Measurements from ENCODE around the gene PIGL. TPM values are rescaled to one million over a fixed set of nuclear protein-coding genes. Genes with fewer than 3 reads are reported as not detected.

The PIGL gene
- total RNA-seq, 2 donors from 2014 or later = 22.5 to 74.0 TPM

- Histone ChIP-seq H3K9me3 (no peaks in the 10 kb centered on the region), H3K4me3 (no peak overlapping the region), H3K27ac (no peak overlapping the region), H3K4me1 (replicated peaks) (no peaks in the 10 kb centered on the region), H3K36me3 (no peaks in the 10 kb centered on the region), H3K27me3 (replicated peaks; ENCODE audit: insufficient read depth) (no peaks in the 10 kb centered on the region)
- intact Hi-C loops (cut with DNase I) = loop anchor here (5.0 kb wide), 1 partner anchor 160 kb away; no protein-coding TSS in a partner anchor
- DNase-seq (ENCODE audit: low spot score) = no peak
- no peak for TF ChIP-seq POLR2AphosphoS5 (IDR thresholded peaks at IDR 0.05)
- WGBS = 85% methylated on average over 8 of the region's 8 CpGs
These were observed 144.9 kb downstream of the PIGL start for GRCh38 chr17:16361874-16362273.

- no peak overlapping the region for H3K4me3 ChIP-seq
- H3K27me3 ChIP-seq (replicated peaks; ENCODE audit: insufficient read depth) = no peaks in the 10 kb centered on the region
- H3K4me1 ChIP-seq (replicated peaks) = no peaks in the 10 kb centered on the region
- peak; percentile 70 for DNase-seq (ENCODE audit: low spot score)
- intact Hi-C loops (cut with DNase I) = loop anchor here (5.0 kb wide), 1 partner anchor 158 kb away; no protein-coding TSS in a partner anchor
- no peaks in the 10 kb centered on the region for H3K9me3 ChIP-seq
- TF ChIP-seq POLR2A (IDR thresholded peaks at IDR 0.05) (no peak), CTCF (IDR thresholded peaks at IDR 0.05) (peak; percentile 77 to 86 (median 82)), POLR2AphosphoS5 (IDR thresholded peaks at IDR 0.05) (peak; percentile 38)
- H3K36me3 ChIP-seq = no peaks in the 10 kb centered on the region
- peak overlapping the region in 1 of 2 donors; percentile 26 for H3K27ac ChIP-seq
- 8% methylated on average over 6 of the region's 6 CpGs for WGBS
These were observed 146.9 kb downstream of the PIGL start for GRCh38 chr17:16363749-16364536.

- H3K27ac ChIP-seq = peak overlapping the region in 1 of 2 donors; percentile 26
- H3K36me3 ChIP-seq = no peaks in the 10 kb centered on the region
- no peak for TF ChIP-seq POLR2AphosphoS5 (IDR thresholded peaks at IDR 0.05)
- TF ChIP-seq POLR2A (IDR thresholded peaks at IDR 0.05) = no peak
- no peak for TF ChIP-seq CTCF (IDR thresholded peaks at IDR 0.05)
- no peak for DNase-seq (ENCODE audit: low spot score)
- no peak overlapping the region for H3K4me3 ChIP-seq
- H3K27me3 ChIP-seq (replicated peaks; ENCODE audit: insufficient read depth) = no peaks in the 10 kb centered on the region
- intact Hi-C loops (cut with DNase I) = loop anchor here (5.0 kb wide), 1 partner anchor 158 kb away; no protein-coding TSS in a partner anchor
- H3K9me3 ChIP-seq = no peaks in the 10 kb centered on the region
- H3K4me1 ChIP-seq (replicated peaks) = no peaks in the 10 kb centered on the region
These were observed 147.6 kb downstream of the PIGL start for GRCh38 chr17:16364625-16365024.

GRCh38 chr17:16371742-16372141 lies 154.7 kb downstream of the PIGL start:
- intact Hi-C loops (cut with DNase I) = no loop called here
- WGBS = 67% methylated on average over 5 of the region's 5 CpGs
- no peaks in the 10 kb centered on the region for H3K27me3 ChIP-seq (replicated peaks; ENCODE audit: insufficient read depth)
- H3K4me1 ChIP-seq (replicated peaks) = no peaks in the 10 kb centered on the region
- no peak overlapping the region for H3K4me3 ChIP-seq
- no peak for DNase-seq (ENCODE audit: low spot score)
- TF ChIP-seq POLR2AphosphoS5 (IDR thresholded peaks at IDR 0.05) (no peak), POLR2A (IDR thresholded peaks at IDR 0.05) (no peak), CTCF (IDR thresholded peaks at IDR 0.05) (no peak)
- no peaks in the 10 kb centered on the region for H3K36me3 ChIP-seq
- no peak overlapping the region for H3K27ac ChIP-seq
- no peaks in the 10 kb centered on the region for H3K9me3 ChIP-seq

GRCh38 chr17:16374146-16374938 lies 157.3 kb downstream of the PIGL start:
- Histone ChIP-seq H3K4me3 (no peak overlapping the region), H3K36me3 (no peaks in the 10 kb centered on the region), H3K27ac (no peak overlapping the region), H3K4me1 (replicated peaks) (no peaks in the 10 kb centered on the region), H3K9me3 (no peaks in the 10 kb centered on the region), H3K27me3 (replicated peaks; ENCODE audit: insufficient read depth) (no peaks in the 10 kb centered on the region)
- WGBS = 81% methylated on average over 16 of the region's 16 CpGs
- intact Hi-C loops (cut with DNase I) = no loop called here
- DNase-seq (ENCODE audit: low spot score) = no peak
- no peak for TF ChIP-seq POLR2A (IDR thresholded peaks at IDR 0.05)
- peak; percentile 62 for TF ChIP-seq POLR2AphosphoS5 (IDR thresholded peaks at IDR 0.05)

MicroRNAs encoded within 50 kb of the gene (microRNA counts, 767-probe panel; counts per million panel counts)
- microRNA hsa-miR-1288 = 1,531 to 1,784 counts per million in 2 donors

Small RNA genes lying within 50 kb of the gene (microRNA-seq; reads per million reads assigned to microRNA genes)
- gene MIR1288 = not detected

Small RNA genes lying within 50 kb of the gene (small RNA-seq; reads per million reads assigned to genes)
- 0 to 0.28 reads per million in 2 donors for gene MIR1288

Other genes with a start within 250 kb of the PIGL start
- 10 to 100 TPM; 15.1 to 16.5 TPM for gene ZSWIM7, start 217.5 kb upstream of the PIGL start, total RNA-seq
- gene TTC19, start 217.4 kb upstream of the PIGL start, total RNA-seq = 100 to 1,000 TPM in 1 of 2 donors, 10 to 100 TPM in 1; 87.9 to 100 TPM
- gene NCOR1, start 1.7 kb upstream of the PIGL start, total RNA-seq = 100 to 1,000 TPM; 123 to 209 TPM
- gene CENPV, start 136.3 kb downstream of the PIGL start, total RNA-seq = 10 to 100 TPM; 29.8 to 71.5 TPM
- 1,000 to 10,000 TPM; 1,174 to 1,571 TPM for gene UBB, start 163.9 kb downstream of the PIGL start, total RNA-seq
- gene TRPV2, start 198.4 kb downstream of the PIGL start, total RNA-seq = 10 to 100 TPM in 1 of 2 donors, 1 to 10 TPM in 1; 7.1 to 11.0 TPM